Breast epithelium (tissue), 3 donors: ENCODE results near the gene RAB43.

Experiments
- CTCF ChIP-seq, 3 donors: fragments of 450-650 bp; IDR thresholded peaks; one replicate each; pipeline ENCODE4 v1.5.1; 2016 to 2017; ENCODE audit warnings: antibody characterized with exemption in 3 of 3, mild to moderate bottlenecking in 3 of 3, moderate library complexity in 3 of 3
- POLR2A ChIP-seq: fragments of 450-650 bp; IDR thresholded peaks from one replicate; pipeline ENCODE4 v1.6.1; 2016; ENCODE audit warnings: antibody characterized with exemption, mild to moderate bottlenecking, moderate library complexity
- POLR2AphosphoS5 ChIP-seq, 3 donors: sonication (generic); formaldehyde crosslinking; IDR thresholded peaks; one replicate each; pipeline ENCODE4 v1.6.1; 2017; ENCODE audit warnings: antibody characterized with exemption in 3 of 3

DNA sequence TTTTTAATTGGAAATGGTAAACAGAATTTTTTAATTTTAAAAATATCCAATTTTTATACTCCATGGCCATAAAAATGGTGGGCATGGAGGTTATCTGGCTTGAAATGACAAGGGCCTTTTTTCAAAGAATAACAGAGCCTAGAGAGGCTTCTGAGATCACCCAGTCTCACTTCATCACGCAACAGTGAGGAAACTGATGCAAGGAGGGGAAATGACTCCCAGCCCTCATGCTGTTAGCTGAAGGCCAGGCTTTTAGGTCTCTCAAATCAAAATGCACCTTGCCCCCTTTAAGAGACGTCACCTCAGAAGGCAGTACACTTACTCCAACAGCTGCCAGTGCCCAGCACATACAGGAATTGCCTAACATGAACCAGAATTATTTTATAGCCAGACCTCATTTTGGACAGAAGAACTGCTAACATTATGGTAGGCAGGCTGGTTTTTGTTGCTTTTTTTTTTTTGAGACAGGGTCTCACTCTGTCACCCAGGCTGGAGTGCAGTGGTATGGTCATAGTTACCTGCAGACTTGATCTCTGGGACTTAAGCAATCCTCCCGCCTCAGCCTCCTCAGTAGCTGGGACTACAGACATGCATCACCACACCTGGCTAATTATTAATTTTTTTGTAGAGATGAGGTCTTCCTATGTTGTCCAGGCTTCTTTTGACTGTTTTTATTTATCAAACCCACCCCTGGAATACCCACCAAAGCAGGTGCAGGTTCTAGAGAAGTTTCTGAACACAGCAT lies 9.1 kb downstream of the RAB43 start:
- no peak for TF ChIP-seq CTCF (IDR thresholded peaks at IDR 0.05)
- TF ChIP-seq POLR2A, result no peak
- TF ChIP-seq POLR2AphosphoS5 (IDR thresholded peaks at IDR 0.05), result no peak
